ENCODE data around the gene CASKIN1.

DNA sequence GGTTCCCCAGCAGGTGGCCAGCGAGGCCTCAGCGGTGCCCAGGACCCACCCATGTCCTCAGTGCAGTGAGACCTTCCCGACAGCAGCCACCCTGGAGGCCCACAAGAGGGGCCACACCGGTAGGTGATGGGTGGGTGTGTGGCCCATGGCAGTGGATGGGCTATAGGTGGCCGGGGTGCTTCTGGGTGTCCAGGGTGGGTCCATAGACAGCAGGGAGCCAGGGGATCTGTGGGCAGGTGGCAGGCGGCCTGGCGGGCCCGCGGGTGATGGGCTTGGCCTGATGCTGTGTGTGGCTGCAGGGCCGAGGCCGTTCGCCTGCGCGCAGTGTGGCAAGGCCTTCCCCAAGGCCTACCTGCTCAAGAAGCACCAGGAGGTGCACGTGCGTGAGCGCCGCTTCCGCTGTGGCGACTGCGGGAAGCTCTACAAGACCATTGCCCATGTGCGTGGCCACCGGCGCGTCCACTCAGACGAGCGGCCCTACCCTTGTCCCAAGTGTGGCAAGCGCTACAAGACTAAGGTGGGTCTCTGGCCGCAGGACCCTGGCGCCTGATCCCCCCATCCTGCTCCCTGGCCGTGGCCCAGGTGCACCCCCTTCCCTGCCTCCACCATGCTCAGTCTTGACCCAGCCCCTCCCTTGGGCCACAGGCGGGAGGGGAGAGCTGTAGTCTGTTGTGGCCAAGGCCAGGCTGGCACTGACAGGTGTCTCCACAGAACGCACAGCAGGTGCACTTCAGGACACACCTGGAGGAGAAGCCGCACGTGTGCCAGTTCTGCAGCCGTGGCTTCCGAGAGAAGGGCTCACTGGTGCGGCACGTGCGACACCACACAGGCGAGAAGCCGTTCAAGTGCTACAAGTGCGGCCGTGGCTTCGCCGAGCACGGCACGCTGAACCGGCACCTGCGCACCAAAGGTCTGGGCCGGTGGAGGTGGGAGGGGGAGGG is 37.7 kb upstream of the CASKIN1 start:
- TF ChIP-seq, protein P1, sequence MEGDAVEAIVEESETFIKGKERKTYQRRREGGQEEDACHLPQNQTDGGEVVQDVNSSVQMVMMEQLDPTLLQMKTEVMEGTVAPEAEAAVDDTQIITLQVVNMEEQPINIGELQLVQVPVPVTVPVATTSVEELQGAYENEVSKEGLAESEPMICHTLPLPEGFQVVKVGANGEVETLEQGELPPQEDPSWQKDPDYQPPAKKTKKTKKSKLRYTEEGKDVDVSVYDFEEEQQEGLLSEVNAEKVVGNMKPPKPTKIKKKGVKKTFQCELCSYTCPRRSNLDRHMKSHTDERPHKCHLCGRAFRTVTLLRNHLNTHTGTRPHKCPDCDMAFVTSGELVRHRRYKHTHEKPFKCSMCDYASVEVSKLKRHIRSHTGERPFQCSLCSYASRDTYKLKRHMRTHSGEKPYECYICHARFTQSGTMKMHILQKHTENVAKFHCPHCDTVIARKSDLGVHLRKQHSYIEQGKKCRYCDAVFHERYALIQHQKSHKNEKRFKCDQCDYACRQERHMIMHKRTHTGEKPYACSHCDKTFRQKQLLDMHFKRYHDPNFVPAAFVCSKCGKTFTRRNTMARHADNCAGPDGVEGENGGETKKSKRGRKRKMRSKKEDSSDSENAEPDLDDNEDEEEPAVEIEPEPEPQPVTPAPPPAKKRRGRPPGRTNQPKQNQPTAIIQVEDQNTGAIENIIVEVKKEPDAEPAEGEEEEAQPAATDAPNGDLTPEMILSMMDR (IDR thresholded peaks at IDR 0.05; ENCODE audit: low read depth, low read length): no peak
- no peak for TF ChIP-seq EZH2phosphoT487 (IDR thresholded peaks at IDR 0.05; ENCODE audit: low read depth)

Data from OCI-LY3 (cell line).